ENCODE measurements around the gene PPM1M. TPM values are rescaled to one million over a fixed set of nuclear protein-coding genes. Genes with fewer than 3 reads are reported as not detected.

Gene PPM1M
- total and polyA plus RNA-seq, 10 of the 15 experiments (the other 5 are each of a cell fraction or from before 2014, with no cell fraction given), result 7.3 to 24.8 (median 15.8) TPM

DNA sequence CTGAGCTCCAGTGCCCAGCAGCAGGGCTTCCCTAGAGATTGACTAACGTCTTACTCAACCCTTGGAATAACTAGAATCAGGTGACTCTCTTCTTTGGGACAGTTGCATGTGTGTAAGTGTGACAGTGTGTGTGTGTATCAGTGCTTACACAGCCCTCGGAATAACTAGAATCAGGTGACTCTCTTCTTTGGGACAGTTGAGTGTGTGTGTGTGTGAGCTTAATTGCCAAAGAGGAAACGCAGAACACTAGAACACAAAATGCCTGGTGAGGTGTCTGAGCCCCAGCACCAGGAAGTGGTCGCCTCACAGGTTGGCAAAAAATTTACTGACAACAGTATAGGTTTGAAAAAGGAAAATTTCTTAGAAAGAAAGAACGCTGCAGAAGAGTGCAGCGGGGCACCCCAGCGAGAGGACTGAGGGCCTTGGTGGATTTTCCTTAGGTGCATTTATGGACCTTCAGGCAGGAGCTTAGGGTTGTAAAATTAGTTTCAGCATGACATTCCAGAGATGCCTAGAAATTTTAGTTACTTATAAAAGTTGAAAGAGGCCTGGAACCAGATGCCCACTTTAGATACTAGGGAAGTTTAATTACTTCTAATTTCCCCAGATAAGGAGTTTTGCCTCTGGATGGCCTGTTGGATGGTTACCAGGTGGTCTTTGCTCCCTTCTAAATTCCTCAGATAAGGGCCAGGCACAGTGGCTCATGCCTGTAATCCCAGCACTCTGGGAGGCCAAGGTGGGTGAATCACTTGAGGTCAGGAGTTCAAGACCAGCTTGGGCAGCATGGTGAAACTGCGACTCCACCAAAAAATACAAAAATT, 36.6 kb downstream of the PPM1M start:
- SMC1A ChIA-PET (ENCODE audit: uncharacterized antibody, unreplicated experiment), result interaction anchor here (0.6 to 2.0 kb wide), 8 partner anchors 7 to 80 kb away, joined by 3 to 8 read pairs (median 3); partner anchors contain the start of gene TLR9
- H3K27ac ChIP-seq (ENCODE audit: control insufficient read depth, insufficient read depth), result no peak overlapping the region
- CTCF ChIA-PET, result interaction anchor here (0.8 to 8.7 kb wide), 8 partner anchors 9 to 229 kb away, joined by 3 to 87 read pairs (median 4); partner anchors contain the start of genes PPM1M and TLR9
- DNase-seq (ENCODE audit: low read depth, low spot score), result no peak
- in situ Hi-C loops (cut with MboI), result no loop called here
- no peak overlapping the region for H3K4me2 ChIP-seq (ENCODE audit: control insufficient read depth, insufficient read depth)
- H3K79me2 ChIP-seq (ENCODE audit: control insufficient read depth, insufficient read depth, low read length), result peaks cover 24% of the 10 kb centered on the region
- FAIRE-seq, result no peak
- no peaks in the 10 kb centered on the region for H3K27me3 ChIP-seq (replicated peaks in 1 of 2; ENCODE audit: control insufficient read depth in 2 of 2, insufficient read depth in 2 of 2, low read length in 1 of 2)
- no peaks in the 10 kb centered on the region; the same call in 1 of the 2 replicates for H3K4me1 ChIP-seq (ENCODE audit: control insufficient read depth, insufficient read depth, low read length)
- BruUV-seq (replicated peaks), result no TSS peak
- ATAC-seq, result no peak
- H3K9me3 ChIP-seq (replicated peaks; ENCODE audit: control insufficient read depth, insufficient read depth, low read length), result no peaks in the 10 kb centered on the region
- no peak overlapping the region for H3K4me3 ChIP-seq
- no peak overlapping the region for H3K9ac ChIP-seq (ENCODE audit: control insufficient read depth, insufficient read depth, low read length)
- no peaks in the 10 kb centered on the region for H3K36me3 ChIP-seq (ENCODE audit: control insufficient read depth in 2 of 2, insufficient read depth in 2 of 2, low read length in 1 of 2)
- RAD21 ChIA-PET (ENCODE audit: unreplicated experiment), result interaction anchor here (0.7 to 3.9 kb wide), 6 partner anchors 42 to 229 kb away, joined by 3 to 18 read pairs (median 4); no protein-coding TSS in a partner anchor
- no peak for TF ChIP-seq IRF4 (IDR thresholded peaks at IDR 0.05; ENCODE audit: low read depth, low read length)
- TF ChIP-seq RB1 (IDR thresholded peaks at IDR 0.05; ENCODE audit: borderline replicate concordance), result no peak
- POLR2A ChIA-PET, result interaction anchor here (0.7 to 8.7 kb wide), 5 partner anchors 31 to 216 kb away, joined by 3 to 60 read pairs (median 4); no protein-coding TSS in a partner anchor
- H2AFZ ChIP-seq (ENCODE audit: control insufficient read depth, low read depth, low read length), result peak overlapping the region; percentile 26; the same call in 1 of the 2 replicates
- H4K20me1 ChIP-seq (ENCODE audit: control insufficient read depth, insufficient read depth), result no peaks in the 10 kb centered on the region
- intact Hi-C loops (cut with micrococcal nuclease; ENCODE audit: unreplicated experiment), result no loop called here
- WGBS (ENCODE audit: insufficient coverage, insufficient replicate concordance, low lambda C conversion rate, missing lambda C conversion rate), result 60% methylated on average over 8 of the region's 8 CpGs

DNA sequence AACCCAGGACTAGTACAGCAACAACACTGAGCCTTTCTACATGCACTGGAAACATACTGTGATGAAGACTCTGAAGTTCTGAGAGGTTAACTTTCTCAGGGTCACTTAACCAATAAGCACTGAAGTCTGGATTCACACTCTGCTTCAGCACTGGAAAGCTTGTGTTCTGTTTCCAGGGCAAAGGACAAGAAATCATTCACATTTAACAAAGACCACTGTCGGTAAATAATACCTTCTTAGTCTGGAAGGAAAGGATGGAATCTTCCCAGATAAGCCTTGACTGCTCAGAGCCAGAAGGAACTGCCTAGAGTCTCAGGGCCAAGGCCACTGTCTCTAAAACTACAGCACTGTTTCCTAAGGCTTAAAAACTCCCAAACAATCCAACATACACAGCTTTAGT, 37.7 kb downstream of the PPM1M start:
- no peak for FAIRE-seq
- in situ Hi-C loops (cut with MboI), result no loop called here
- Histone ChIP-seq H3K9ac (ENCODE audit: control insufficient read depth, insufficient read depth, low read length) (no peak overlapping the region), H3K4me1 (ENCODE audit: control insufficient read depth, insufficient read depth, low read length) (no peaks in the 10 kb centered on the region; the same call in 1 of the 2 replicates), H3K4me3 (no peak overlapping the region), H3K9me3 (replicated peaks; ENCODE audit: control insufficient read depth, insufficient read depth, low read length) (no peaks in the 10 kb centered on the region), H2AFZ (ENCODE audit: control insufficient read depth, low read depth, low read length) (peak overlapping the region; percentile 25), H4K20me1 (ENCODE audit: control insufficient read depth, insufficient read depth) (no peaks in the 10 kb centered on the region), H3K27ac (ENCODE audit: control insufficient read depth, insufficient read depth) (0 out of 2 replicates have a peak overlapping the region, but pooled peaks have one; percentile 5), H3K79me2 (ENCODE audit: control insufficient read depth, insufficient read depth, low read length) (peaks cover 17% of the 10 kb centered on the region), H3K4me2 (ENCODE audit: control insufficient read depth, insufficient read depth) (no peak overlapping the region), H3K36me3 (ENCODE audit: control insufficient read depth in 2 of 2, insufficient read depth in 2 of 2, low read length in 1 of 2) (no peaks in the 10 kb centered on the region), H3K27me3 (replicated peaks in 1 of 2; ENCODE audit: control insufficient read depth in 2 of 2, insufficient read depth in 2 of 2, low read length in 1 of 2) (no peaks in the 10 kb centered on the region)
- ChIA-PET RAD21 (ENCODE audit: unreplicated experiment) (interaction anchor here (0.8 to 1.8 kb wide), 5 partner anchors 9 to 58 kb away, joined by 3 to 5 read pairs (median 4); partner anchors contain the start of gene TLR9), POLR2A (interaction anchor here (0.6 to 8.7 kb wide), 4 partner anchors 32 to 140 kb away, joined by 3 to 60 read pairs (median 6); partner anchors contain the start of gene PPM1M), SMC1A (ENCODE audit: uncharacterized antibody, unreplicated experiment) (interaction anchor here (0.9 to 2.7 kb wide), 6 partner anchors 12 to 56 kb away, joined by 3 to 15 read pairs (median 5); no protein-coding TSS in a partner anchor), CTCF (interaction anchor here (1.2 to 19.0 kb wide), 8 partner anchors 15 to 64 kb away, joined by 3 to 451 read pairs (median 6); partner anchors contain the start of gene TLR9)
- no peak for ATAC-seq
- no peak for DNase-seq (ENCODE audit: low read depth, low spot score)
- intact Hi-C loops (cut with micrococcal nuclease; ENCODE audit: unreplicated experiment), result no loop called here
- WGBS (ENCODE audit: insufficient coverage, insufficient replicate concordance, low lambda C conversion rate, missing lambda C conversion rate), result 94% methylated on average over 1 of the region's 1 CpG
- no TSS peak for BruUV-seq (replicated peaks)
- TF ChIP-seq MEF2B (IDR thresholded peaks at IDR 0.05; ENCODE audit: partially characterized antibody, poor library complexity, severe bottlenecking) (no peak), ESRRA (IDR thresholded peaks at IDR 0.05; ENCODE audit: low read length) (no peak), RELB (IDR thresholded peaks at IDR 0.05; ENCODE audit: low read depth) (no peak), GATAD2B (conservative IDR thresholded peaks at IDR 0.05; ENCODE audit: low read depth) (no peak), TBL1XR1 (IDR thresholded peaks at IDR 0.05; ENCODE audit: low read depth, low read length) (no peak), TAF1 (IDR thresholded peaks at IDR 0.05; ENCODE audit: borderline replicate concordance, low read depth, low read length) (no peak), RUNX3 (IDR thresholded peaks at IDR 0.05; ENCODE audit: low read length) (no peak)
- TF ChIP-seq, protein P1, sequence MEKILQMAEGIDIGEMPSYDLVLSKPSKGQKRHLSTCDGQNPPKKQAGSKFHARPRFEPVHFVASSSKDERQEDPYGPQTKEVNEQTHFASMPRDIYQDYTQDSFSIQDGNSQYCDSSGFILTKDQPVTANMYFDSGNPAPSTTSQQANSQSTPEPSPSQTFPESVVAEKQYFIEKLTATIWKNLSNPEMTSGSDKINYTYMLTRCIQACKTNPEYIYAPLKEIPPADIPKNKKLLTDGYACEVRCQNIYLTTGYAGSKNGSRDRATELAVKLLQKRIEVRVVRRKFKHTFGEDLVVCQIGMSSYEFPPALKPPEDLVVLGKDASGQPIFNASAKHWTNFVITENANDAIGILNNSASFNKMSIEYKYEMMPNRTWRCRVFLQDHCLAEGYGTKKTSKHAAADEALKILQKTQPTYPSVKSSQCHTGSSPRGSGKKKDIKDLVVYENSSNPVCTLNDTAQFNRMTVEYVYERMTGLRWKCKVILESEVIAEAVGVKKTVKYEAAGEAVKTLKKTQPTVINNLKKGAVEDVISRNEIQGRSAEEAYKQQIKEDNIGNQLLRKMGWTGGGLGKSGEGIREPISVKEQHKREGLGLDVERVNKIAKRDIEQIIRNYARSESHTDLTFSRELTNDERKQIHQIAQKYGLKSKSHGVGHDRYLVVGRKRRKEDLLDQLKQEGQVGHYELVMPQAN (conservative IDR thresholded peaks at IDR 0.05), result no peak
